Activated CD8-positive, alpha-beta T cell treated with anti-CD3 and anti-CD28 coated beads for 36 hours (primary cell): ENCODE measurements around the gene TGFBR2. TPM values are rescaled to one million over a fixed set of nuclear protein-coding genes. Genes with fewer than 3 reads are reported as not detected.

Experiments
- ATAC-seq: fragments of 200-7000 bp; cut with Tn5 transposase; one replicate; pipeline ENCODE4 v1.10.0; 2021; ENCODE audit warnings: mild to moderate bottlenecking, moderate library complexity
- CTCF ChIA-PET: fragments of 350-600 bp; sonication (Branson Sonifier 250); formaldehyde crosslinking; loops from one replicate; lab custom pipeline; 2021; ENCODE audit warnings: antibody characterized with exemption; lab: Charles Lee
- POLR2A ChIA-PET: fragments of 350-600 bp; sonication (Branson Sonifier 250); formaldehyde crosslinking; loops from one replicate; lab custom pipeline; 2021; ENCODE audit warnings: antibody characterized with exemption; lab: Charles Lee
- DNase-seq: peaks from one replicate; pipeline ENCODE4 v3.0.0-alpha.2; 2020
- H3K27ac Mint-ChIP-seq: one replicate; pipeline ENCODE4 v1.8.0; 2021; ENCODE audit warnings: mild to moderate bottlenecking, mixed read lengths
- H3K27me3 Mint-ChIP-seq: one replicate; pipeline ENCODE4 v1.8.0; 2021; ENCODE audit warnings: mixed read lengths
- H3K36me3 Mint-ChIP-seq: one replicate; pipeline ENCODE4 v1.8.0; 2021; ENCODE audit warnings: low read depth, mixed read lengths
- H3K4me1 Mint-ChIP-seq: one replicate; pipeline ENCODE4 v1.8.0; 2021; ENCODE audit warnings: low read depth, mixed read lengths
- H3K4me3 Mint-ChIP-seq: one replicate; pipeline ENCODE4 v1.8.0; 2021; ENCODE audit warnings: mild to moderate bottlenecking, moderate library complexity, mixed read lengths
- H3K9me3 Mint-ChIP-seq: one replicate; pipeline ENCODE4 v1.8.0; 2021; ENCODE audit warnings: mixed read lengths
- CTCF ChIP-seq: fragments of 200-600 bp; IDR thresholded peaks from one replicate; pipeline ENCODE4 v1.8.0; 2022; ENCODE audit warnings: antibody characterized with exemption, mild to moderate bottlenecking
- intact Hi-C: fragments of 100-400 bp; cut with micrococcal nuclease; formaldehyde crosslinking; loops from one replicate; pipeline ENCODE4 v1.10.0; 2022
- total RNA-seq, 2 experiments: library from RNA; stranded (reverse); gene quantifications; one replicate each; pipeline ENCODE4 v1.2.3, GENCODE V29; 2021

The TGFBR2 gene
- total RNA-seq, 2 experiments from 2014 or later = 49.1 to 50.0 TPM

- ChIA-PET CTCF (interaction anchor here (0.7 to 1.6 kb wide), 21 partner anchors 9 to 414 kb away, joined by 3 to 8 read pairs (median 4); no protein-coding TSS in a partner anchor), POLR2A (interaction anchor here (0.7 to 4.7 kb wide), 14 partner anchors 8 to 67 kb away, joined by 3 to 34 read pairs (median 8); partner anchors contain the start of gene TGFBR2)
- H3K4me1 Mint-ChIP-seq = peaks cover 90% of the 10 kb centered on the region
- peaks cover 71% of the 10 kb centered on the region for H3K36me3 Mint-ChIP-seq
- H3K27me3 Mint-ChIP-seq = no peaks in the 10 kb centered on the region
- no peak for DNase-seq
- peak; percentile 15 for ATAC-seq
- intact Hi-C loops = loop anchor here (5.0 kb wide), 1 partner anchor 281 kb away; no protein-coding TSS in a partner anchor
- no peaks in the 10 kb centered on the region for H3K9me3 Mint-ChIP-seq
- TF ChIP-seq CTCF = no peak
- peak overlapping the region; percentile 34 for H3K4me3 Mint-ChIP-seq
- H3K27ac Mint-ChIP-seq = peak overlapping the region; percentile 98
These were observed 22.0 kb downstream of the TGFBR2 start for GRCh38 chr3:30628205-30628900.

- Mint-ChIP-seq H3K9me3 (no peaks in the 10 kb centered on the region), H3K27ac (peak overlapping the region; percentile 98), H3K27me3 (no peaks in the 10 kb centered on the region), H3K4me1 (peaks cover 89% of the 10 kb centered on the region), H3K36me3 (peaks cover 71% of the 10 kb centered on the region), H3K4me3 (peak overlapping the region; percentile 34)
- intact Hi-C loops = loop anchor here (5.0 kb wide), 1 partner anchor 282 kb away; no protein-coding TSS in a partner anchor
- ATAC-seq = peak; percentile 12
- no peak for DNase-seq
- TF ChIP-seq CTCF = no peak
- POLR2A ChIA-PET = interaction anchor here (0.7 to 4.7 kb wide), 15 partner anchors 9 to 67 kb away, joined by 3 to 34 read pairs (median 7); partner anchors contain the start of gene TGFBR2
- CTCF ChIA-PET = interaction anchor here (0.7 to 1.6 kb wide), 23 partner anchors 9 to 508 kb away, joined by 3 to 8 read pairs (median 4); no protein-coding TSS in a partner anchor
These were observed 22.6 kb downstream of the TGFBR2 start for GRCh38 chr3:30628901-30629590.

GRCh38 chr3:30629746-30630145 is 23.3 kb downstream of the TGFBR2 start:
- H3K36me3 Mint-ChIP-seq = peaks cover 72% of the 10 kb centered on the region
- ChIA-PET CTCF (interaction anchor here (0.9 to 1.6 kb wide), 17 partner anchors 12 to 508 kb away, joined by 3 to 8 read pairs (median 4); no protein-coding TSS in a partner anchor), POLR2A (interaction anchor here (0.9 to 4.7 kb wide), 13 partner anchors 8 to 66 kb away, joined by 3 to 34 read pairs (median 10); partner anchors contain the start of gene TGFBR2)
- TF ChIP-seq CTCF = no peak
- H3K4me3 Mint-ChIP-seq = peak overlapping the region; percentile 34
- no peaks in the 10 kb centered on the region for H3K9me3 Mint-ChIP-seq
- ATAC-seq (no peak), DNase-seq (no peak)
- H3K4me1 Mint-ChIP-seq = peaks cover 92% of the 10 kb centered on the region
- H3K27me3 Mint-ChIP-seq = no peaks in the 10 kb centered on the region
- intact Hi-C loops = loop anchor here (5.0 kb wide), 1 partner anchor 282 kb away; no protein-coding TSS in a partner anchor
- H3K27ac Mint-ChIP-seq = peak overlapping the region; percentile 98

GRCh38 chr3:30630238-30631030 is 24.0 kb downstream of the TGFBR2 start:
- Mint-ChIP-seq H3K27ac (peak overlapping the region; percentile 98), H3K4me1 (peaks cover 94% of the 10 kb centered on the region), H3K27me3 (no peaks in the 10 kb centered on the region), H3K9me3 (no peaks in the 10 kb centered on the region), H3K36me3 (peaks cover 75% of the 10 kb centered on the region), H3K4me3 (peak overlapping the region; percentile 34)
- no peak for TF ChIP-seq CTCF
- peak; percentile 6 for ATAC-seq
- POLR2A ChIA-PET = interaction anchor here (1.0 to 6.5 kb wide), 12 partner anchors 8 to 28 kb away, joined by 3 to 48 read pairs (median 11); partner anchors contain the start of gene TGFBR2
- CTCF ChIA-PET = interaction anchor here (0.8 to 1.4 kb wide), 4 partner anchors 8 to 47 kb away, joined by 3 to 4 read pairs (median 3); no protein-coding TSS in a partner anchor
- intact Hi-C loops = no loop called here
- DNase-seq = no peak
